Stimulated activated CD8-positive, alpha-beta memory T cell treated with anti-CD3 and anti-CD28 coated beads, Interleukin-15, amount 100 ng/mL, for 24 hours (primary cell): Measurements from ENCODE around the gene ZNF556.

Experiments
- DNase-seq: peaks from one replicate; pipeline ENCODE4 v3.0.0-alpha.2; 2020; ENCODE audit warnings: low read depth

The ZNF556 gene

DNA sequence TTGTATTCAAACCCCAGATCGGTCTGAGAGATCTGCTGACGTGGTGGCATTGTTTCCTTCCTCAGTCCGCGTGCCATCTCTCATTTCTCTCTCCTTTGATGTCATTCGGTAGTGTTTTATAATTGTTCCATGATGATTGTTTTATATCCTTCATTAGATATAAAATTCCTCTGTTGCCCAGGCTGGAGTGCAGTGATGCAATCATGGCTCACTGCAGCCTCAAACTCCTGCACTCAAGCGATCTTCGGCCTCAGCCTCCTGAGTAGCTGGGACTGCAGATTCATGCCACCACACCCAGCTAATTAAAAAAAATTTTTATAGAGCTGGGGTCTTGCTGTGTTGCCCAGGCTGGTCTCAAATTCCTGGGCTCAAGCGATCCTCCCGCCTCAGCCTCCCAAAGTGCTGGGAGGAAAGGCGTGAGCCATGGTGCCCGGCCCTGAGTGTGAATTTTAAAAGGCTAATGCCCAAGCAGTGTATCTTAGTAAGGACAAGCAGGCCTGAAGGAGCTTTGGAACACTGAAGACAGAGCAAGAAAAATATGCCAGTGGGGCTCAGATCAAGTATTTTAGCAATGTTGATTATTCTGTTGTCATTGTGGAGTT, 38.9 kb downstream of the ZNF556 start:
- no peak for DNase-seq

DNA sequence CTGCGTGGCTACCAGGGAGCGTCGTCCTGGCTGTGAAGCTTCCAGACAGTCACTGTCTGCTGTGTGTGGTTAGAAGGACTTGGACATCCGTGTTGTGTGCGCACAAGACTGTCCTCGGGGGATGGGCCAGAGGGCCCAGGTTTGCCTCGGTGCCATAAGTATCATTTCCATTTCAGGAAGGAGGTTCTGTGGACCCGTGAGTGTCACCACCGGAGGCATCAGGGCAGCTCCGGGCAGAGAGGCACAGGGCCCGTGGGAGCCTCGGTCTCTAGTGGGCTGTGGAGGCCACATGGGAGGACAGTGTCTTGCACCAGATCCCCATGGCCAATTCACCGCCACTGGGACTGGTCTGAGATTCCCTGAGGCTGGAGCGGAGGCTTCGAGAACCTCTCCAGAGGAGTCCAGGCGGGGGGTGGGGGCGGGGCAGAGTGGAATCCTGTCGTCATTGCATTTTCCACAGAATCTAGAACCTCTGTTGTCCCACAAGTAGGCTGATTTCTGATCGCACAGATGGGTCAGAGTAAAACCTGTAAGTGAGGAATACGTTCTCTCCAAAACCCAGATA, 39.6 kb downstream of the ZNF556 start:
- DNase-seq: no peak

DNA sequence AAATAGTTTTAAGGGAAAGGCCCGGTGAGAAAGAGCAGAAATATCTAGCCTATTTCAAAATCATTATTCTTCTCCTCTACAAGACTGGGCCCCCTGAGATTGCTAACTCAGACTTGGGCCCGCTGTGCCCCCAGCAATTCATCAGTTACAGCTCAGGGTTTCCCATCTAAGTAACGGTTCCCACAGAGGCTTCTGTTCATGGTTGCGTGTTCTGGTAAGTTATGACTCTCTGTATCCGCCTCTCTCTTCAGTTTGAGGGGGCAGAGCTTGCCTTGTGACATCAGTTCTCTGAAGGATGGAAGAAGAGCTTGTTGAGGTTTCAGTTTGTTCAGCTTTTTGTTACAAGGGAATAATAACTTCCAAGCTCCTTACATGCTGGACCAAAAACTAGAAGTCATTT, 45.2 kb downstream of the ZNF556 start:
- no peak for DNase-seq

DNA sequence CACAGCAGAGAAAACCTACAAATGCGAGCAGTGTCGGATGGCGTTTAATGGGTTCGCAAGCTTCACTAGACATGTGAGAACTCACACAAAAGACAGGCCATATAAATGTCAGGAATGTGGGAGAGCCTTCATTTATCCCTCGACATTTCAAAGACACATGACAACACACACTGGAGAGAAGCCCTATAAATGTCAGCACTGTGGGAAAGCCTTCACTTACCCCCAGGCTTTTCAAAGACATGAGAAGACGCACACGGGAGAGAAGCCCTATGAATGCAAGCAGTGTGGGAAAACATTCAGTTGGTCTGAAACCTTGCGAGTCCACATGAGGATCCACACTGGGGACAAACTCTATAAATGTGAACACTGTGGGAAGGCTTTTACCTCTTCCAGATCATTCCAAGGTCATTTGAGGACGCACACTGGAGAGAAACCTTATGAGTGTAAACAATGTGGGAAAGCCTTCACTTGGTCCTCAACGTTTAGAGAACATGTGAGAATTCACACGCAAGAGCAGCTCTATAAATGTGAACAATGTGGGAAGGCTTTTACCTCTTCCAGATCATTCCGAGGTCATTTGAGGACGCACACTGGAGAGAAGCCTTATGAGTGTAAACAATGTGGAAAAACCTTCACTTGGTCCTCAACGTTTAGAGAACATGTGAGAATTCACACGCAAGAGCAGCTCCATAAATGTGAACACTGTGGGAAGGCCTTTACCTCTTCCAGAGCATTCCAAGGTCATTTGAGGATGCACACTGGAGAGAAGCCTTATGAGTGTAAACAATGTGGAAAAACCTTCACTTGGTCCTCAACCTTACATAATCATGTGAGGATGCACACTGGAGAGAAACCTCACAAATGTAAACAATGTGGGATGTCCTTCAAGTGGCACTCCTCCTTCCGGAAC, 50.4 kb downstream of the ZNF556 start:
- DNase-seq: no peak

DNA sequence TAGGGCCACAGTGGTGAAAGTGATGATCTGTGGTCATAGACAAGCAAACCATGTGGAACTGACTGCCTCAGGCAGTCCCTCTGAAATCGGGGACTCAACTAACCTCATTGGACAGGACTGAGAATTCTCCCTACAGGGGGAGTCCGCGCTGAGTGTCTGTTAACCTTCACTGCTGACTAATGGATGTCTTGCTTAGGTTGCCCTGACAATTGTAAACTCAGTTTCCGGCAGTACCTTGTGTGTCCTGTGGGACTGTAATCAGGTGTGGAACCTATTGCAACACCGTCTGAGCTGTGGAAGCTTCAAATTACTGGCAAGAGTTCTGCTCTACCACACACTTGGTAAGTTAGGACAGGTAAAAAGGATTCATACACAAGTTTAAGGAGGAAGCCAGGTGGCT, 55.9 kb downstream of the ZNF556 start:
- no peak for DNase-seq

DNA sequence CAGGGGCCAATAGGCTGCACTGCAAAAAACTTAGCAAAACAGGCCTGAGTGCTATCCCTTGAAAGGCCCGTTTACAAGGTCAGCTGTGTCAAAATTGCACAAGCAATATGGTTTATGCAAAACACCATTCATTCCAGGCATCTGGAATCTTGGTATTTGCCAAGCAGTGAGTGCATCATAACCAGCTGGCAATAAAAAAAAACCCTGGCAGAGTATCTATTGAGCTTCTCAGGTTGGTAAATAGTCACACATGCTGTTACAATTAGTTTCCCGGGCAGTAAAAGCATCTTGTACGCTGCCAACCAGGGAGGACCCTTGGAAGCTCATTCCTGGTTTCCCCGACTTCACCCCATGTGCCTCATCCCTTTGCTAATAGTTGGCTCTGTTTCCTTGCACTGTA, 56.4 kb downstream of the ZNF556 start:
- no peak for DNase-seq

DNA sequence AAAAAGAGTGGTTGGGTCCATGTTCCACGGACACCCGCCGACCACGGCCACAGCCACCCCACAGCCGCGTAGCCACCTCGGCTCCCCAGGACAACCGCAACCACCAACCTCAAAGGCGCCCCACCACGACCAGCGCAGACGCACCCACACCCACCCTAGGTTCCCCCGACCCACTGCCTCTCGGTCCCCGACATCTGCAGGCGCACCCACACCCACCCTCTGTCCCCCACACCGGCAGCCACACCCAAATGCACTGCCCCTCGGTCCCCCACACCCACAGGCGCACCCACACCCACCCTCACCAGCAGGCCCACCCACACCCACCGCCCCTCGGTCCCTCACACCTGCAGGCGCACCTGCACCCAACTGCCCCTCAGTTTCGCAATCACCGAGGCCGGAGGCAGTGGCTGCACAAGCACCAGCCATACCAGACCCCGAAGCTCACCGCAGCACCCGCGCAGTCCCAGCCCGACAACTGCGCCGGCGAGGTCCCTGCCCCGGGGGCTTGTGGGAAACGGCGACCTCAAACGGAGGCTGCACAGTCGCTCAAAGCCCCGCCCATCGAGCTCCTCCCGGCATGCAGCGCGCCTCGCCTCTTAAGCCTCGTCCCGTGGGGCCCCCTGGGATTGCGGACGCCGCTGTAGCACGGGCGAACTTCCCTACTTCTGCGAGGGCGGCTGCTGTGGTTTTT, 59.4 kb downstream of the ZNF556 start:
- DNase-seq: no peak

DNA sequence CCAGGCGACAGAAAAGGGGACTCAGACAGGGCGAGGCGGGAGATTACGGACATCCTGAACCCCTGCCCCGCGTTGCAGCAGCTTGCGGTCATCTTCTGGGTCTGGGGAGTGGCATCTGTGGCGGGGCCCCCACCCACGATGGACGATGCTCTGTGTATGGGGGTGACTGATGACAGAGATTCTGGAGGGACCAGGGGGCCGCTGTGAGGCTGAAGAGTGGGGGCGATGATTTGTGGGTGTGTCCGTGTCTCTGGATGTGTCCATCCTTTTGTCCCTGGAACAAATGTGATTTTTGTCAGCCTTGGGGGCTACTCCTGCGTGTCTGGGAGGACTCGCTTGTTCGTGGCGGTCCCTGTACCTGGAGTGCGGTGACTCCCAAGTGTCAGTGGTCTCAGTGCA, 59.9 kb downstream of the ZNF556 start:
- DNase-seq: no peak
